Esophagus muscularis mucosa (tissue), 4 donors: ENCODE data around the gene CAMK1D. TPM values are rescaled to one million over a fixed set of nuclear protein-coding genes. Genes with fewer than 3 reads are reported as not detected.

Experiments
- DNase-seq: peaks from one replicate; pipeline ENCODE4 v3.0.0-alpha.2; 2017; ENCODE audit errors: extremely low spot score
- H3K27ac ChIP-seq, 4 donors: fragments of 200-600 bp; sonication (generic); replicated peaks in 1 of 4; 1 replicate in 3 of 4; 2 replicates in 1 of 4; pipeline ENCODE4 v1.5.1; 2016 to 2019; ENCODE audit warnings: mild to moderate bottlenecking in 1 of 4
- H3K27me3 ChIP-seq, 4 donors: fragments of 200-600 bp; sonication (generic); one replicate each; pipeline versions ENCODE4 v1.5.1 to v1.6.0; 2016 to 2019
- H3K36me3 ChIP-seq, 4 donors: fragments of 200-600 bp; sonication (generic); one replicate each; pipeline ENCODE4 v1.5.1; 2016 to 2019
- H3K4me1 ChIP-seq, 4 donors: fragments of 200-600 bp; sonication (generic); one replicate each; pipeline ENCODE4 v1.5.1; 2016 to 2019
- H3K4me3 ChIP-seq, 4 donors: fragments of 200-600 bp; sonication (generic); 1 replicate in 2 of 4; 2 replicates in 2 of 4; pipeline ENCODE4 v1.5.1; 2016 to 2019; ENCODE audit warnings: mild to moderate bottlenecking in 4 of 4, moderate library complexity in 1 of 4
- H3K9me3 ChIP-seq, 4 donors: fragments of 200-600 bp; sonication (generic); 1 replicate in 3 of 4; 2 replicates in 1 of 4; pipeline ENCODE4 v1.5.1; 2016 to 2019
- CTCF ChIP-seq, 3 experiments: fragments of 200-600 bp in 2 of 3; fragments of 450-650 bp in 1 of 3; sonication (generic) in 2 of 3; IDR thresholded peaks; one replicate each; pipeline ENCODE4 v1.5.1; 2017 to 2019; ENCODE audit warnings: antibody characterized with exemption in 3 of 3, mild to moderate bottlenecking in 2 of 3, moderate library complexity in 1 of 3
- EP300 ChIP-seq: sonication (generic); formaldehyde crosslinking; IDR thresholded peaks from one replicate; pipeline ENCODE4 v1.6.1; 2017; ENCODE audit warnings: antibody characterized with exemption
- POLR2A ChIP-seq: fragments of 450-650 bp; IDR thresholded peaks from one replicate; pipeline ENCODE4 v1.6.1; 2017; ENCODE audit warnings: antibody characterized with exemption, moderate library complexity, mild to moderate bottlenecking, low read depth
- POLR2AphosphoS5 ChIP-seq, 2 donors: sonication (generic); formaldehyde crosslinking; IDR thresholded peaks; one replicate each; pipeline ENCODE4 v1.6.1; 2017; ENCODE audit warnings: antibody characterized with exemption in 2 of 2
- WGBS: methylation state at CpG from one replicate; pipeline ENCODE4 v1.1.5; 2018; 5-methylcytosine and 5-hydroxymethylcytosine counted together
- intact Hi-C: fragments of 100-400 bp; cut with DNase I; formaldehyde crosslinking; loops from one replicate; pipeline ENCODE4 v1.15.1; 2023
- total RNA-seq, 4 donors: library from RNA; depleted of rRNA; stranded (reverse); fragments of >200 nt; gene quantifications; one replicate each; pipeline versions ENCODE4 v1.1.0 to v1.2.1, GENCODE V29; 2016

CAMK1D gene
- total RNA-seq, 4 donors from 2014 or later: 8.4 to 15.4 (median 11.3) TPM

GRCh38 chr10:12717981-12718707, 368.8 kb downstream of the CAMK1D start:
- Histone ChIP-seq H3K36me3 (no peaks in the 10 kb centered on the region), H3K9me3 (no peaks in the 10 kb centered on the region), H3K27ac (no peak overlapping the region), H3K27me3 (no peaks in the 10 kb centered on the region), H3K4me1 (peaks cover 8 to 37% (median 30%) of the 10 kb centered on the region in 4 donors), H3K4me3 (no peak overlapping the region)
- intact Hi-C loops: loop anchor here (5.0 kb wide), 1 partner anchor 359 kb away; no protein-coding TSS in a partner anchor
- TF ChIP-seq POLR2AphosphoS5 (IDR thresholded peaks at IDR 0.05): no peak
- TF ChIP-seq CTCF (IDR thresholded peaks at IDR 0.05): peak in 2 of 3 experiments; percentile 22 to 27
- WGBS: 83% methylated on average over 12 of the region's 12 CpGs
- DNase-seq: no peak

GRCh38 chr10:12719365-12719764, 370.0 kb downstream of the CAMK1D start:
- no peak for DNase-seq
- WGBS: 72% methylated on average over 2 of the region's 2 CpGs
- TF ChIP-seq POLR2AphosphoS5 (IDR thresholded peaks at IDR 0.05) (no peak), EP300 (no peak), CTCF (IDR thresholded peaks at IDR 0.05) (no peak), POLR2A (no peak)
- H3K4me3 ChIP-seq: no peak overlapping the region
- H3K9me3 ChIP-seq: no peaks in the 10 kb centered on the region
- H3K4me1 ChIP-seq: peaks cover 8 to 40% (median 32%) of the 10 kb centered on the region in 4 donors
- H3K27me3 ChIP-seq: no peaks in the 10 kb centered on the region
- no peaks in the 10 kb centered on the region for H3K36me3 ChIP-seq
- peak overlapping the region in 3 of 4 donors; percentile 42 to 57 (median 55) for H3K27ac ChIP-seq
- intact Hi-C loops: loop anchor here (5.0 kb wide), 1 partner anchor 358 kb away; no protein-coding TSS in a partner anchor

GRCh38 chr10:12720217-12720981, 371.1 kb downstream of the CAMK1D start:
- H3K4me1 ChIP-seq: peaks cover 8 to 40% (median 32%) of the 10 kb centered on the region in 4 donors
- DNase-seq: no peak
- H3K9me3 ChIP-seq: no peaks in the 10 kb centered on the region
- 73% methylated on average over 9 of the region's 9 CpGs for WGBS
- H3K36me3 ChIP-seq: no peaks in the 10 kb centered on the region
- TF ChIP-seq POLR2AphosphoS5 (IDR thresholded peaks at IDR 0.05) (peak in 1 of 2 donors; percentile 40), EP300 (no peak)
- H3K27ac ChIP-seq: peak overlapping the region; percentile 29 to 57 (median 48)
- no peaks in the 10 kb centered on the region for H3K27me3 ChIP-seq
- no peak overlapping the region for H3K4me3 ChIP-seq
- intact Hi-C loops: no loop called here

GRCh38 chr10:12721334-12721733, 372.0 kb downstream of the CAMK1D start:
- Histone ChIP-seq H3K4me1 (peaks cover 8 to 40% (median 32%) of the 10 kb centered on the region in 4 donors), H3K9me3 (no peaks in the 10 kb centered on the region), H3K36me3 (no peaks in the 10 kb centered on the region), H3K27ac (no peak overlapping the region), H3K4me3 (no peak overlapping the region), H3K27me3 (no peaks in the 10 kb centered on the region)
- intact Hi-C loops: no loop called here
- WGBS: 96% methylated on average over 3 of the region's 3 CpGs
- TF ChIP-seq POLR2AphosphoS5 (IDR thresholded peaks at IDR 0.05) (no peak), CTCF (IDR thresholded peaks at IDR 0.05) (no peak), EP300 (no peak), POLR2A (no peak)
- DNase-seq: no peak

- Histone ChIP-seq H3K27ac (peak overlapping the region in 1 of 4 donors; percentile 22), H3K4me1 (peaks cover 8 to 50% (median 46%) of the 10 kb centered on the region in 4 donors), H3K9me3 (no peaks in the 10 kb centered on the region), H3K4me3 (no peak overlapping the region), H3K36me3 (no peaks in the 10 kb centered on the region), H3K27me3 (no peaks in the 10 kb centered on the region)
- intact Hi-C loops: no loop called here
- DNase-seq: no peak
- 55% methylated on average over 4 of the region's 4 CpGs for WGBS
- TF ChIP-seq EP300: no peak
- no peak for TF ChIP-seq POLR2AphosphoS5 (IDR thresholded peaks at IDR 0.05)
- no peak for TF ChIP-seq POLR2A
- TF ChIP-seq CTCF (IDR thresholded peaks at IDR 0.05): no peak
Measured at GRCh38 chr10:12723220-12723619, 373.9 kb downstream of the CAMK1D start.
